Measurements from ENCODE around the gene DOK5. TPM values are rescaled to one million over a fixed set of nuclear protein-coding genes. Genes with fewer than 3 reads are reported as not detected.
A peak's percentile ranks its signal among the peaks of the same experiment; 100 is the strongest.

Gene DOK5
- 0.69 TPM for total RNA-seq
- long read RNA-seq = 0 reads

GRCh38 chr20:54475334-54476168, at the start of gene DOK5:
TSS of gene DOK5 (plus strand) at chr20:54475593. CDS start at chr20:54475947, 354 bp downstream.
- Histone ChIP-seq H3K27me3 (peaks cover 59% of the 10 kb centered on the region), H3K27ac (no peak within 1 kb of the TSS), H3K4me1 (peaks cover 10% of the 10 kb centered on the region), H3K9me3 (no peaks in the 10 kb centered on the region), H3K36me3 (no peaks in the 10 kb centered on the region), H3K4me3 (peak within 1 kb of the TSS; percentile 47)
- intact Hi-C loops (cut with DNase I) = no loop called here
- DNase-seq (no peak), ATAC-seq (peak; percentile 62)
- TF ChIP-seq CTCF (IDR thresholded peaks at IDR 0.05) = no peak

GRCh38 chr20:54429364-54429763, 46.0 kb upstream of the DOK5 start:
- H3K27ac ChIP-seq = no peak overlapping the region
- no peaks in the 10 kb centered on the region for H3K36me3 ChIP-seq
- DNase-seq (no peak), ATAC-seq (peak; percentile 79)
- intact Hi-C loops (cut with DNase I) = no loop called here
- H3K4me1 ChIP-seq = no peaks in the 10 kb centered on the region
- no peaks in the 10 kb centered on the region for H3K27me3 ChIP-seq
- no peak overlapping the region for H3K4me3 ChIP-seq
- TF ChIP-seq CTCF (IDR thresholded peaks at IDR 0.05) = no peak
- no peaks in the 10 kb centered on the region for H3K9me3 ChIP-seq

DNA sequence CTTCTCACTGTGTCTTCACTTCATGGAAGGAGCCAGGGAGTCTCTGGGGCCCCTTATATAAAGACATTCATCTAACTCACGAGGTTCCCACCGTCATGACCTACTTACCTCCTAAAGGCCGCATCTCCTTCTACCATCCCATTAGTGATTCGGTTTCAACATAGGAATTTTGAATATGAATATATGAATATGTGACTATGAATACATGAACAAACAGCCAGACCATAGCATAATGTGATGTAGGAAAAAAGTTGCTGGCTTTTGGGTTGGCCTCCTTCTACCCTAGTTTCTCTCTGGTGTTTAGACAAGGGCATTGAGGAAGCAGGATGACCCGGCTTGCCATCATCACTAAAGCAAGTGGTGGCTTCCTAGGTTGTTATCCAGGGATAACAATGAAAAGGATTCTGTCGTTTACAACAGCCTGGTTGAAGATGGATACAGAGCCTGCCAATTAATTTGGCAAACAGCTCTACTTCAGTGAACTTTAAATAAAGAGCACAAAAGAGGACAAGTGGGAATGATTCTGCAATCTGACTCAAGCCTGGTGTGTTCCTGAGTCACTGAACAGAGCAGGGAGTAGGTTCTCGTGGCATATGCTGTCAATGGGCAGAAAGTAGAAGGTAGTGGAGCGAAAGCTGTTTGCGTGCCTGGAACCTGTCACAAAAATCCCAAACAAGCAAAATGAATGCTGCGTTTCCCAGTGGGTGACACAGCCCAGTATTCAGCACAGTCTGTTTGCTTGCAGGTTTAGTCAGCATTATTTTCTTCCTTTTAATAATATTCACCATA, 44.0 kb upstream of the DOK5 start:
- H3K4me3 ChIP-seq = no peak overlapping the region
- DNase-seq (no peak), ATAC-seq (peak; percentile 21)
- H3K4me1 ChIP-seq = no peaks in the 10 kb centered on the region
- H3K27ac ChIP-seq = no peak overlapping the region
- no peaks in the 10 kb centered on the region for H3K36me3 ChIP-seq
- H3K27me3 ChIP-seq = no peaks in the 10 kb centered on the region
- no peak for TF ChIP-seq CTCF (IDR thresholded peaks at IDR 0.05)
- intact Hi-C loops (cut with DNase I) = no loop called here
- H3K9me3 ChIP-seq = no peaks in the 10 kb centered on the region

GRCh38 chr20:54432966-54433365, 42.4 kb upstream of the DOK5 start:
- intact Hi-C loops (cut with DNase I) = no loop called here
- Histone ChIP-seq H3K27me3 (no peaks in the 10 kb centered on the region), H3K4me3 (no peak overlapping the region), H3K27ac (no peak overlapping the region), H3K9me3 (no peaks in the 10 kb centered on the region), H3K4me1 (no peaks in the 10 kb centered on the region), H3K36me3 (no peaks in the 10 kb centered on the region)
- ATAC-seq (no peak), DNase-seq (no peak)
- TF ChIP-seq CTCF (IDR thresholded peaks at IDR 0.05) = no peak

GRCh38 chr20:54433636-54434035, 41.8 kb upstream of the DOK5 start:
- ATAC-seq (peak; percentile 58), DNase-seq (peak; percentile 71)
- no peak for TF ChIP-seq CTCF (IDR thresholded peaks at IDR 0.05)
- Histone ChIP-seq H3K4me3 (no peak overlapping the region), H3K4me1 (no peaks in the 10 kb centered on the region), H3K27me3 (no peaks in the 10 kb centered on the region), H3K36me3 (no peaks in the 10 kb centered on the region), H3K9me3 (no peaks in the 10 kb centered on the region), H3K27ac (no peak overlapping the region)
- intact Hi-C loops (cut with DNase I) = no loop called here

Measured in upper lobe of right lung (tissue), 1 donor.